Upper lobe of right lung (tissue), 1 donor: Measurements from ENCODE around the gene ZNF324B. TPM values are rescaled to one million over a fixed set of nuclear protein-coding genes. Genes with fewer than 3 reads are reported as not detected.

Experiments used
- ATAC-seq: fragments of 200-7000 bp; cut with Tn5 transposase; one replicate; pipeline ENCODE4 v1.9.1; 2020; ENCODE audit warnings: mild to moderate bottlenecking, moderate library complexity
- DNase-seq: peaks from one replicate; pipeline ENCODE4 v3.0.0-alpha.2; 2020
- H3K27ac ChIP-seq: fragments of 200-600 bp; one replicate; pipeline ENCODE4 v1.8.0; 2022
- H3K27me3 ChIP-seq: fragments of 200-600 bp; one replicate; pipeline ENCODE4 v1.8.0; 2022; ENCODE audit warnings: mild to moderate bottlenecking
- H3K36me3 ChIP-seq: fragments of 200-600 bp; one replicate; pipeline ENCODE4 v1.8.0; 2022
- H3K4me1 ChIP-seq: fragments of 200-600 bp; one replicate; pipeline ENCODE4 v1.8.0; 2022
- H3K4me3 ChIP-seq: fragments of 200-600 bp; one replicate; pipeline ENCODE4 v1.8.0; 2022; ENCODE audit warnings: mild to moderate bottlenecking
- H3K9me3 ChIP-seq: fragments of 200-600 bp; one replicate; pipeline ENCODE4 v1.8.0; 2022
- CTCF ChIP-seq: fragments of 200-600 bp; IDR thresholded peaks from one replicate; pipeline ENCODE4 v1.8.0; 2022; ENCODE audit warnings: antibody characterized with exemption
- intact Hi-C: fragments of 100-400 bp; cut with DNase I; formaldehyde crosslinking; loops from one replicate; pipeline ENCODE4 v1.11.0; 2022
- total RNA-seq: library from RNA; stranded (reverse); fragmentation: NEBNext Ultra II Directional; extraction: Animal tissue kit (Norgen Biotek cat#: 25700); gene quantifications from one replicate; pipeline ENCODE4 v1.2.1, GENCODE V29; 2021
- donor health status: DM: no; HTN: yes; CAD: no; lungs with severe emphysema.

The ZNF324B gene
- total RNA-seq, 1 donor from 2014 or later = 6.9 TPM

- DNase-seq (no peak), ATAC-seq (peak; percentile 20)
- Histone ChIP-seq H3K27me3 (peaks cover 6% of the 10 kb centered on the region), H3K9me3 (no peaks in the 10 kb centered on the region), H3K4me1 (peaks cover 11% of the 10 kb centered on the region), H3K4me3 (peak overlapping the region; percentile 91), H3K27ac (peak overlapping the region; percentile 24), H3K36me3 (peaks cover 7% of the 10 kb centered on the region)
- no peak for TF ChIP-seq CTCF
- intact Hi-C loops = no loop called here
These were observed 515 bp upstream of the ZNF324B start for GRCh38 chr19:58450856-58451357.

- no peak for DNase-seq
- Histone ChIP-seq H3K9me3 (no peaks in the 10 kb centered on the region), H3K4me3 (no peak overlapping the region), H3K36me3 (peaks cover 7% of the 10 kb centered on the region), H3K4me1 (peaks cover 11% of the 10 kb centered on the region), H3K27me3 (no peaks in the 10 kb centered on the region), H3K27ac (no peak overlapping the region)
- no peak for ATAC-seq
- intact Hi-C loops = no loop called here
- TF ChIP-seq CTCF = no peak
These were observed 2.3 kb downstream of the ZNF324B start for GRCh38 chr19:58453743-58454142.

- H3K9me3 ChIP-seq = no peaks in the 10 kb centered on the region
- intact Hi-C loops = no loop called here
- ATAC-seq (no peak), DNase-seq (no peak)
- H3K27ac ChIP-seq = no peak overlapping the region
- H3K27me3 ChIP-seq = no peaks in the 10 kb centered on the region
- peaks cover 7% of the 10 kb centered on the region for H3K36me3 ChIP-seq
- H3K4me1 ChIP-seq = peaks cover 11% of the 10 kb centered on the region
- no peak overlapping the region for H3K4me3 ChIP-seq
- TF ChIP-seq CTCF = no peak
These were observed 3.9 kb downstream of the ZNF324B start for GRCh38 chr19:58455306-58455705.

- DNase-seq = no peak
- H3K27me3 ChIP-seq = no peaks in the 10 kb centered on the region
- no peak overlapping the region for H3K4me3 ChIP-seq
- ATAC-seq = no peak
- no peak overlapping the region for H3K27ac ChIP-seq
- no peak for TF ChIP-seq CTCF
- H3K36me3 ChIP-seq = peaks cover 7% of the 10 kb centered on the region
- H3K9me3 ChIP-seq = no peaks in the 10 kb centered on the region
- intact Hi-C loops = no loop called here
- peaks cover 5% of the 10 kb centered on the region for H3K4me1 ChIP-seq
These were observed 4.7 kb downstream of the ZNF324B start for GRCh38 chr19:58456111-58456510.

GRCh38 chr19:58460039-58460438 lies 8.6 kb downstream of the ZNF324B start:
- TF ChIP-seq CTCF = no peak

More at GRCh38 chr19:58460039-58460438, 8.6 kb downstream of the ZNF324B start:
- Histone ChIP-seq H3K9me3 (no peaks in the 10 kb centered on the region), H3K36me3 (no peaks in the 10 kb centered on the region), H3K27me3 (no peaks in the 10 kb centered on the region), H3K4me3 (no peak overlapping the region), H3K27ac (no peak overlapping the region), H3K4me1 (no peaks in the 10 kb centered on the region)
- ATAC-seq = no peak
- DNase-seq = no peak
- intact Hi-C loops = no loop called here
